SU-DHL-6 (cell line): ENCODE data around the gene KCNJ16.

Experiments used
- H2AFZ ChIP-seq: fragments of 200-600 bp; sonication (generic); 2 replicates; pipeline ENCODE4 v1.6.1; 2014; ENCODE audit warnings: low read depth, mild to moderate bottlenecking, moderate library complexity, mixed read lengths, antibody characterized with exemption, low read length; ENCODE audit not compliant: severe bottlenecking
- H3F3A ChIP-seq: fragments of 200-600 bp; shearing (Covaris generic); 2 replicates; pipeline ENCODE4 v1.6.0; 2016; ENCODE audit warnings: antibody characterized with exemption, mild to moderate bottlenecking; ENCODE audit not compliant: insufficient read depth
- H3K27ac ChIP-seq: fragments of 200-600 bp; sonication (generic); 2 replicates; pipeline ENCODE4 v1.5.1; 2016; ENCODE audit warnings: low read depth, mild to moderate bottlenecking, low read length, moderate library complexity, mixed read lengths
- H3K27me3 ChIP-seq: fragments of 200-600 bp; sonication (generic), shearing (Covaris generic); 2 replicates; pipeline ENCODE4 v1.6.0; 2014; ENCODE audit warnings: mild to moderate bottlenecking, low read length
- H3K36me3 ChIP-seq: fragments of 200-600 bp; sonication (generic); 2 replicates; pipeline ENCODE4 v1.6.1; 2014; ENCODE audit warnings: mild to moderate bottlenecking, low read length, mixed read lengths
- H3K4me2 ChIP-seq: fragments of 300-600, 200-600 bp; shearing (Covaris generic), sonication (generic); 2 replicates; pipeline ENCODE4 v1.6.0; 2014; ENCODE audit warnings: low read length, low read depth, mild to moderate bottlenecking; ENCODE audit not compliant: poor library complexity, severe bottlenecking
- H3K4me3 ChIP-seq: fragments of 200-600 bp; sonication (generic); 2 replicates; pipeline ENCODE4 v1.5.1; 2014; ENCODE audit warnings: antibody characterized with exemption, low read length, mild to moderate bottlenecking, mixed read lengths; ENCODE audit not compliant: insufficient read depth, poor library complexity, severe bottlenecking
- H3K79me2 ChIP-seq: fragments of 200-600 bp; sonication (generic); 2 replicates; pipeline ENCODE4 v1.6.1; 2014; ENCODE audit warnings: mild to moderate bottlenecking, low read length, moderate library complexity; ENCODE audit not compliant: insufficient read depth
- H3K9ac ChIP-seq: fragments of 200-600 bp; sonication (generic); 2 replicates; pipeline ENCODE4 v1.7.0; 2014; ENCODE audit warnings: mild to moderate bottlenecking, low read length
- H3K9me2 ChIP-seq: fragments of 200-600 bp; sonication (generic); replicated peaks from 2 replicates; pipeline ENCODE4 v1.6.1; 2014; ENCODE audit warnings: low read length; ENCODE audit not compliant: insufficient read depth
- H3K9me3 ChIP-seq: fragments of 200-600 bp; sonication (generic); 2 replicates; pipeline ENCODE4 v1.6.1; 2014; ENCODE audit warnings: low read length, mixed read lengths; ENCODE audit not compliant: insufficient read depth
- H4K20me1 ChIP-seq: fragments of 200-600 bp; sonication (generic); 2 replicates; pipeline ENCODE4 v1.6.1; 2014; ENCODE audit warnings: low read depth, mild to moderate bottlenecking, antibody characterized with exemption, low read length, moderate library complexity, mixed read lengths
- CTCF ChIP-seq: fragments of 200-600 bp; sonication (generic); IDR thresholded peaks from one replicate; pipeline ENCODE4 v1.5.1; 2017; ENCODE audit warnings: antibody characterized with exemption, mild to moderate bottlenecking, low read length, moderate library complexity; ENCODE audit not compliant: insufficient read depth, poor library complexity, severe bottlenecking
- EZH2phosphoT487 ChIP-seq: fragments of 200-600 bp; sonication (generic), shearing (Covaris generic); conservative IDR thresholded peaks from 2 replicates; pipeline ENCODE4 v1.6.1; 2018; ENCODE audit warnings: mild to moderate bottlenecking, antibody characterized with exemption, low read length, moderate library complexity, mixed read lengths

The KCNJ16 gene

GRCh38 chr17:70111201-70111600 is 36.2 kb downstream of the KCNJ16 start:
- Histone ChIP-seq H2AFZ (no peak overlapping the region), H3F3A (no peaks in the 10 kb centered on the region), H3K79me2 (no peaks in the 10 kb centered on the region), H3K27ac (no peak overlapping the region), H3K27me3 (no peaks in the 10 kb centered on the region), H3K36me3 (no peaks in the 10 kb centered on the region), H3K4me3 (no peak overlapping the region), H3K9me3 (no peaks in the 10 kb centered on the region), H3K9me2 (no peaks in the 10 kb centered on the region), H3K4me2 (no peak overlapping the region), H4K20me1 (no peaks in the 10 kb centered on the region), H3K9ac (no peak overlapping the region)
- TF ChIP-seq CTCF, result no peak
- no peak for TF ChIP-seq EZH2phosphoT487

DNA sequence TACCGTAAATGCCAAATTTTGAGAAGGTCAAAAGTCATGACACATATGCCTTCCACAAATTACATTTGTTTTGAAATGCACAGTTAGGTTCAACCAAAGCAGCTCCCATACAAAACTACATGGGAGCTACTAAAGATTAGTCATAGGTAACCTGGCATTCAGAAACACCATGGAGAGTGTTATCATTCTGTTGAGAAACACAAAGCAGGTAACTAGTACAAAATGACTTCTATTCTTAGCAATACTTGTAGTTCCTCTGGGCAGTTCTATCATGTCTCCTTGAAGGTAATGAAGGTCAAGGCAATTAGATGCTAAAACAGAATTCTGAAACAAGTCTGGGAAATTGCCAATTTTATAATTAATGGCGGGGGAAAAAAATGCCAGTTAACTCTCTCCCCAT is 39.4 kb downstream of the KCNJ16 start:
- Histone ChIP-seq H3K79me2 (no peaks in the 10 kb centered on the region), H2AFZ (no peak overlapping the region), H3K4me3 (no peak overlapping the region), H3K4me2 (no peak overlapping the region), H3K9ac (no peak overlapping the region), H3K36me3 (no peaks in the 10 kb centered on the region), H3K9me3 (no peaks in the 10 kb centered on the region; the same call in 1 of the 2 replicates), H3K9me2 (no peaks in the 10 kb centered on the region), H4K20me1 (no peaks in the 10 kb centered on the region), H3K27me3 (no peaks in the 10 kb centered on the region), H3K27ac (no peak overlapping the region), H3F3A (no peaks in the 10 kb centered on the region)
- no peak for TF ChIP-seq EZH2phosphoT487
- no peak for TF ChIP-seq CTCF

GRCh38 chr17:70115126-70115525 is 40.1 kb downstream of the KCNJ16 start:
- no peaks in the 10 kb centered on the region for H3K79me2 ChIP-seq
- no peak overlapping the region for H2AFZ ChIP-seq
- no peaks in the 10 kb centered on the region for H4K20me1 ChIP-seq
- no peaks in the 10 kb centered on the region; the same call in 1 of the 2 replicates for H3K9me3 ChIP-seq
- TF ChIP-seq CTCF (no peak), EZH2phosphoT487 (no peak)
- no peaks in the 10 kb centered on the region for H3F3A ChIP-seq
- no peaks in the 10 kb centered on the region for H3K27me3 ChIP-seq
- H3K9ac ChIP-seq, result no peak overlapping the region
- no peaks in the 10 kb centered on the region for H3K36me3 ChIP-seq
- H3K27ac ChIP-seq, result no peak overlapping the region
- H3K9me2 ChIP-seq, result no peaks in the 10 kb centered on the region
- no peak overlapping the region for H3K4me2 ChIP-seq
- no peak overlapping the region for H3K4me3 ChIP-seq

DNA sequence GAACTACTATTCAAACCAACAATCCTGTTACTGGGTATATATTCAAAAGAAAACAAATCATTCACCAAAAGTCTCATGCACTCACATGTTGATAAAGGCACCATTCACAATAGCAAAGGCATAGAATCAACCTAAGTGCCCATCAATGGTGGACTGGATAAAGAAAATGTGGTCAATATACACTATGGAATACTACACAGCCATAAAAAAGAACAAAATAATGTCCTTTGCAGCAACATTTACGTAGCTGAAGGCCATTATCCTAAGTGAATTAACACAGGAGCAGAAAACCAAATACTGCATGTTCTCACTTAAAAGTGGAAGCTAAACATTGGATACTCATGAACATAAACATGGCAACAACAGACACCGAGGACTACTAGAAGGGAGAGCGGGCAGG is 41.9 kb downstream of the KCNJ16 start:
- H3K9ac ChIP-seq, result no peak overlapping the region
- H3K79me2 ChIP-seq, result no peaks in the 10 kb centered on the region
- H3K4me2 ChIP-seq, result no peak overlapping the region
- H3K4me3 ChIP-seq, result no peak overlapping the region
- H3F3A ChIP-seq, result no peaks in the 10 kb centered on the region
- H3K36me3 ChIP-seq, result no peaks in the 10 kb centered on the region
- no peak overlapping the region for H2AFZ ChIP-seq
- H3K9me3 ChIP-seq, result no peaks in the 10 kb centered on the region; the same call in 1 of the 2 replicates
- no peak for TF ChIP-seq CTCF
- TF ChIP-seq EZH2phosphoT487, result no peak
- H4K20me1 ChIP-seq, result no peaks in the 10 kb centered on the region
- H3K27me3 ChIP-seq, result no peaks in the 10 kb centered on the region
- H3K27ac ChIP-seq, result no peak overlapping the region
- no peaks in the 10 kb centered on the region for H3K9me2 ChIP-seq
